Bone marrow (tissue), 2 donors: ENCODE data around the gene FOXN3.

Source experiments
- DNase-seq, 2 donors: peaks; one replicate each; lab custom pipeline; 2025; lab: John Stamatoyannopoulos, UW

FOXN3 gene

GRCh38 chr14:89382901-89383845 lies 33.9 kb downstream of the FOXN3 start:
- DNase-seq = no peak

- no peak for DNase-seq
Observed at GRCh38 chr14:89382487-89382886, 34.5 kb downstream of the FOXN3 start.

GRCh38 chr14:89379891-89380820 lies 36.9 kb downstream of the FOXN3 start:
- DNase-seq = no peak

- no peak for DNase-seq
Observed at GRCh38 chr14:89379006-89379405, 38.0 kb downstream of the FOXN3 start.

- no peak for DNase-seq
Observed at GRCh38 chr14:89378119-89378518, 38.9 kb downstream of the FOXN3 start.

- DNase-seq = no peak
Observed at GRCh38 chr14:89377544-89377943, 39.5 kb downstream of the FOXN3 start.

GRCh38 chr14:89374908-89375307 lies 42.1 kb downstream of the FOXN3 start:
- no peak for DNase-seq

GRCh38 chr14:89373185-89373584 lies 43.8 kb downstream of the FOXN3 start:
- DNase-seq = no peak

- no peak for DNase-seq
Observed at GRCh38 chr14:89372512-89372883, 44.5 kb downstream of the FOXN3 start.

- no peak for DNase-seq
Observed at GRCh38 chr14:89371585-89372511, 45.2 kb downstream of the FOXN3 start.

- no peak for DNase-seq
Observed at GRCh38 chr14:89370781-89371180, 46.3 kb downstream of the FOXN3 start.

- no peak for DNase-seq
Observed at GRCh38 chr14:89370381-89370780, 46.7 kb downstream of the FOXN3 start.

- no peak for DNase-seq
Observed at GRCh38 chr14:89369656-89370055, 47.4 kb downstream of the FOXN3 start.

- DNase-seq = no peak
Observed at GRCh38 chr14:89368490-89369477, 48.2 kb downstream of the FOXN3 start.

GRCh38 chr14:89367779-89368120 lies 49.3 kb downstream of the FOXN3 start:
- DNase-seq = no peak

GRCh38 chr14:89366864-89367778 lies 49.9 kb downstream of the FOXN3 start:
- no peak for DNase-seq

GRCh38 chr14:89365061-89365801 lies 51.8 kb downstream of the FOXN3 start:
- peak in 1 of 2 donors; percentile 92 for DNase-seq

GRCh38 chr14:89364316-89364715 lies 52.7 kb downstream of the FOXN3 start:
- DNase-seq = no peak

GRCh38 chr14:89360277-89360676 lies 56.8 kb downstream of the FOXN3 start:
- DNase-seq = no peak
